GM12873 (cell line): ENCODE data around the gene PHF20.

ENCODE experiments used
- CTCF ChIP-seq: IDR thresholded peaks from 2 replicates; pipeline ENCODE4 v1.5.1; 2012; ENCODE audit warnings: low read depth, mild to moderate bottlenecking, moderate library complexity, low read length, control low read depth; ENCODE audit not compliant: insufficient read depth; ENCODE audit errors: missing control alignments

PHF20 gene

GRCh38 chr20:35984382-35984781 lies 212.6 kb downstream of the PHF20 start:
- TF ChIP-seq CTCF = no peak

- TF ChIP-seq CTCF = no peak
Measured at GRCh38 chr20:35985806-35986205, 214.0 kb downstream of the PHF20 start.

- no peak for TF ChIP-seq CTCF
Measured at GRCh38 chr20:35988910-35989463, 217.2 kb downstream of the PHF20 start.

GRCh38 chr20:35991142-35991771 lies 219.4 kb downstream of the PHF20 start:
- TF ChIP-seq CTCF = peak; percentile 59

GRCh38 chr20:35992713-35993335 lies 221.0 kb downstream of the PHF20 start:
- TF ChIP-seq CTCF = peak; percentile 82

GRCh38 chr20:35994994-35995453 lies 223.2 kb downstream of the PHF20 start:
- peak; percentile 97 for TF ChIP-seq CTCF
